ENCODE results near the gene RNF17.

DNA sequence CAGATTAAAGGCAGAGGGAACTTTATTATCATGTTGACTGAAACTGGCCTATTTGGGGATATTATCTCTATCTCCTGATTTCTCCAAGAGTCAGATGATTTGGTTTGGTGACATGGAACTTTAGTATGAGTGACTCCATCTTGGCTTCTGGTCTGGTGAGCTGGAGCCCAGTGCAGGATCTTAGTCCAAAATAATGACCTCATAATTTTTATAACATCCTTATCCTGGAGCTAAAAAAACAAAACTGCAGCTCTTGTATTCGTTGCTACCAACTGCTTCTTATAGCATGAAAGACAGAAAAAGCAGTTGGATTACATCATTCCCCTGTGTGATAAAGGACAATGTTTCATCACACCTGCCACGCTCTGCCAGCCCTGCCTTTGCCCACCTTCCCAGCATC, 39.3 kb upstream of the RNF17 start:
- TF ChIP-seq POLR2A (IDR thresholded peaks at IDR 0.05; ENCODE audit: borderline replicate concordance, extremely low read depth, insufficient read depth, insufficient read length) (no peak), JUND (IDR thresholded peaks at IDR 0.05) (no peak), FOSL1 (IDR thresholded peaks at IDR 0.05; ENCODE audit: low read depth) (no peak), ZNF274 (IDR thresholded peaks at IDR 0.05; ENCODE audit: low read depth, low read length) (no peak), CEBPB (IDR thresholded peaks at IDR 0.05; ENCODE audit: low read depth) (no peak), RAD21 (IDR thresholded peaks at IDR 0.05; ENCODE audit: low read depth) (no peak), EZH2 (IDR thresholded peaks at IDR 0.05) (no peak), POLR2AphosphoS5 (IDR thresholded peaks at IDR 0.05; ENCODE audit: low read depth, low read length) (no peak), EGR1 (IDR thresholded peaks at IDR 0.05; ENCODE audit: low read depth) (no peak)
- TF ChIP-seq, protein P1, sequence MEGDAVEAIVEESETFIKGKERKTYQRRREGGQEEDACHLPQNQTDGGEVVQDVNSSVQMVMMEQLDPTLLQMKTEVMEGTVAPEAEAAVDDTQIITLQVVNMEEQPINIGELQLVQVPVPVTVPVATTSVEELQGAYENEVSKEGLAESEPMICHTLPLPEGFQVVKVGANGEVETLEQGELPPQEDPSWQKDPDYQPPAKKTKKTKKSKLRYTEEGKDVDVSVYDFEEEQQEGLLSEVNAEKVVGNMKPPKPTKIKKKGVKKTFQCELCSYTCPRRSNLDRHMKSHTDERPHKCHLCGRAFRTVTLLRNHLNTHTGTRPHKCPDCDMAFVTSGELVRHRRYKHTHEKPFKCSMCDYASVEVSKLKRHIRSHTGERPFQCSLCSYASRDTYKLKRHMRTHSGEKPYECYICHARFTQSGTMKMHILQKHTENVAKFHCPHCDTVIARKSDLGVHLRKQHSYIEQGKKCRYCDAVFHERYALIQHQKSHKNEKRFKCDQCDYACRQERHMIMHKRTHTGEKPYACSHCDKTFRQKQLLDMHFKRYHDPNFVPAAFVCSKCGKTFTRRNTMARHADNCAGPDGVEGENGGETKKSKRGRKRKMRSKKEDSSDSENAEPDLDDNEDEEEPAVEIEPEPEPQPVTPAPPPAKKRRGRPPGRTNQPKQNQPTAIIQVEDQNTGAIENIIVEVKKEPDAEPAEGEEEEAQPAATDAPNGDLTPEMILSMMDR (IDR thresholded peaks at IDR 0.05 in 2 of 3, conservative IDR thresholded peaks at IDR 0.05 in 1 of 3; ENCODE audit: borderline replicate concordance in 1 of 3, insufficient read depth in 1 of 3, low read depth in 2 of 3, low read length in 2 of 3): no peak
